Astrocyte (in vitro differentiated cells and primary cell): ENCODE data around the gene NAV2. TPM values are rescaled to one million over a fixed set of nuclear protein-coding genes. Genes with fewer than 3 reads are reported as not detected.

Experiments
- DNase-seq: peaks from one replicate; pipeline ENCODE4 v3.0.0-alpha.2; 2010; ENCODE audit warnings: low read depth
- FAIRE-seq: peaks from 2 replicates; lab custom pipeline; 2011; peaks lifted over from hg19 to GRCh38; lab: Jason Lieb, UNC
- H2AFZ ChIP-seq: 2 replicates; pipeline ENCODE4 v1.6.0; 2012; ENCODE audit warnings: low read depth, low read length, inconsistent platforms
- H3K27ac ChIP-seq: 2 replicates; pipeline ENCODE4 v1.5.1; 2011; ENCODE audit warnings: low read depth, low read length, inconsistent platforms
- H3K27me3 ChIP-seq: 2 replicates; pipeline ENCODE4 v1.6.0; 2011; ENCODE audit warnings: low read length, inconsistent platforms; ENCODE audit not compliant: insufficient read depth
- H3K36me3 ChIP-seq: 2 replicates; pipeline ENCODE4 v1.5.1; 2011; ENCODE audit warnings: low read length, inconsistent platforms; ENCODE audit not compliant: insufficient read depth
- H3K4me1 ChIP-seq: 2 replicates; pipeline ENCODE4 v1.5.1; 2011; ENCODE audit warnings: low read length, inconsistent platforms; ENCODE audit not compliant: insufficient read depth
- H3K4me2 ChIP-seq: 2 replicates; pipeline ENCODE4 v1.6.0; 2012; ENCODE audit warnings: low read length, inconsistent platforms
- H3K4me3 ChIP-seq: 2 replicates; pipeline ENCODE4 v1.5.1; 2011; ENCODE audit warnings: low read depth, mild to moderate bottlenecking, low read length, inconsistent platforms; ENCODE audit not compliant: insufficient read depth
- H3K79me2 ChIP-seq: 2 replicates; pipeline ENCODE4 v1.6.0; 2012; ENCODE audit warnings: mild to moderate bottlenecking, low read length, inconsistent platforms; ENCODE audit not compliant: insufficient read depth
- H3K9ac ChIP-seq: 2 replicates; pipeline ENCODE4 v1.6.0; 2012; ENCODE audit warnings: mild to moderate bottlenecking, low read length, inconsistent platforms
- H3K9me3 ChIP-seq: 2 replicates; pipeline ENCODE4 v1.5.1; 2012; ENCODE audit warnings: low read depth, mild to moderate bottlenecking, low read length, inconsistent platforms; ENCODE audit not compliant: insufficient read depth
- H4K20me1 ChIP-seq: 2 replicates; pipeline ENCODE4 v1.6.0; 2012; ENCODE audit warnings: low read length, inconsistent platforms; ENCODE audit not compliant: insufficient read depth
- H3K27ac Mint-ChIP-seq: one replicate; pipeline ENCODE4 v1.8.0; 2021; ENCODE audit warnings: mild to moderate bottlenecking, mixed read lengths; ENCODE audit not compliant: unreplicated experiment
- H3K27me3 Mint-ChIP-seq: one replicate; pipeline ENCODE4 v1.8.0; 2021; ENCODE audit warnings: low read depth, mixed read lengths; ENCODE audit not compliant: unreplicated experiment
- H3K36me3 Mint-ChIP-seq: one replicate; pipeline ENCODE4 v1.8.0; 2021; ENCODE audit warnings: low read depth, mixed read lengths; ENCODE audit not compliant: unreplicated experiment
- H3K4me1 Mint-ChIP-seq: one replicate; pipeline ENCODE4 v1.8.0; 2021; ENCODE audit warnings: low read depth, mixed read lengths; ENCODE audit not compliant: unreplicated experiment
- H3K4me3 Mint-ChIP-seq: one replicate; pipeline ENCODE4 v1.8.0; 2021; ENCODE audit warnings: mild to moderate bottlenecking, moderate library complexity, mixed read lengths; ENCODE audit not compliant: unreplicated experiment
- H3K9me3 Mint-ChIP-seq: one replicate; pipeline ENCODE4 v1.8.0; 2021; ENCODE audit warnings: mild to moderate bottlenecking, mixed read lengths; ENCODE audit not compliant: unreplicated experiment
- CTCF ChIP-seq: IDR thresholded peaks from 2 replicates; pipeline ENCODE4 v1.5.1; 2011; ENCODE audit warnings: low read depth, mild to moderate bottlenecking, inconsistent platforms, low read length, moderate library complexity; ENCODE audit not compliant: insufficient read depth
- EZH2 ChIP-seq: IDR thresholded peaks from 2 replicates; pipeline ENCODE4 v1.6.1; 2012; ENCODE audit warnings: mild to moderate bottlenecking, low read length, inconsistent platforms; ENCODE audit not compliant: insufficient read depth
- total RNA-seq: library from RNA; stranded (reverse); gene quantifications from 2 replicates; pipeline ENCODE4 v1.2.1, GENCODE V29; 2021

NAV2 gene
- total RNA-seq, 1 donor from 2014 or later, result 20.6 TPM

- TF ChIP-seq EZH2 (no peak), CTCF (no peak)
- Mint-ChIP-seq H3K4me1 (peaks cover 2% of the 10 kb centered on the region), H3K27me3 (peaks cover 84% of the 10 kb centered on the region), H3K27ac (peak within 1 kb of the TSS; percentile 81), H3K9me3 (peaks cover 39% of the 10 kb centered on the region), H3K36me3 (peaks cover 9% of the 10 kb centered on the region), H3K4me3 (peak within 1 kb of the TSS; percentile 57)
- Histone ChIP-seq H3K4me1 (peaks cover 4% of the 10 kb centered on the region), H3K27ac (no peak within 1 kb of the TSS), H3K9me3 (peaks cover 9% of the 10 kb centered on the region), H3K27me3 (peaks cover 92% of the 10 kb centered on the region), H3K4me3 (no peak within 1 kb of the TSS), H3K36me3 (no peaks in the 10 kb centered on the region), H2AFZ (no peak within 1 kb of the TSS), H4K20me1 (peaks cover 13% of the 10 kb centered on the region), H3K79me2 (no peaks in the 10 kb centered on the region), H3K9ac (no peak within 1 kb of the TSS), H3K4me2 (no peak within 1 kb of the TSS)
- DNase-seq (no peak), FAIRE-seq (no peak)
These were observed 448.0 kb downstream of the NAV2 start, which contains the start of gene DBX1 for GRCh38 chr11:20160425-20161229. DBX1 (minus strand) TSS chr11:20160475; CDS start chr11:20160324, 151 bp downstream.

- Mint-ChIP-seq H3K4me3 (no peak overlapping the region), H3K36me3 (peaks cover 7% of the 10 kb centered on the region), H3K4me1 (peaks cover 2% of the 10 kb centered on the region), H3K9me3 (peaks cover 36% of the 10 kb centered on the region), H3K27me3 (peaks cover 82% of the 10 kb centered on the region), H3K27ac (peak overlapping the region; percentile 72)
- Histone ChIP-seq H3K4me3 (no peak overlapping the region), H3K27ac (no peak overlapping the region), H3K9me3 (peaks cover 9% of the 10 kb centered on the region), H3K4me1 (peaks cover 4% of the 10 kb centered on the region), H3K27me3 (peaks cover 91% of the 10 kb centered on the region), H3K36me3 (no peaks in the 10 kb centered on the region), H4K20me1 (peaks cover 13% of the 10 kb centered on the region), H3K79me2 (no peaks in the 10 kb centered on the region), H3K9ac (no peak overlapping the region), H2AFZ (no peak overlapping the region), H3K4me2 (no peak overlapping the region)
- TF ChIP-seq CTCF, result no peak
- TF ChIP-seq EZH2, result peak; percentile 92
- DNase-seq (no peak), FAIRE-seq (no peak)
These were observed 448.7 kb downstream of the NAV2 start for GRCh38 chr11:20161230-20161918.
